HUDEP-2 (cell line): ENCODE data around the gene ENTR1.
"Not testable (repeated sequence)": the region's sequence is repeated elsewhere in the genome, so short reads cannot be mapped to it uniquely, and the experiment has no call there.

Experiments used
- DNase-seq, 76 experiments: peaks; one replicate each; lab custom pipeline; 2025; ENCODE audit not compliant: unreplicated experiment in 76 of 76; lab: John Stamatoyannopoulos, UW

The ENTR1 gene

DNA sequence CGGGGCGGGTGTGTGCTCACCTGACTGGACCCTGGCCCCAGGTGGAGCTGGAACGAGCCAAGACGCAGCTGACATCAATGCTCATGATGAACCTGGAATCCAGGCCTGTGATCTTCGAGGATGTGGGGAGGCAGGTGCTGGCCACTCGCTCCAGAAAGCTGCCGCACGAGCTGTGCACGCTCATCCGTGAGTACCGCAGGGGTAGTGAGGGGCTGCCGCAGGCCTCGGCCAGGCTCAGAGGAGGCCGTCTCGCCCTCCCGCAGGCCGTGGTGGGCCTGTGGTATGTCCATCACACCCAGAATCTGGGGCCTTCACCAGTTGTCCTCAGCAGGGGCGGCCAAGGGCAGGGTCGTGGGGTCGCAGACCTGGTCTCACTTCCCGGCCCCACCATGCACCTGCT is 11.4 kb upstream of the ENTR1 start:
- DNase-seq, result no peak

DNA sequence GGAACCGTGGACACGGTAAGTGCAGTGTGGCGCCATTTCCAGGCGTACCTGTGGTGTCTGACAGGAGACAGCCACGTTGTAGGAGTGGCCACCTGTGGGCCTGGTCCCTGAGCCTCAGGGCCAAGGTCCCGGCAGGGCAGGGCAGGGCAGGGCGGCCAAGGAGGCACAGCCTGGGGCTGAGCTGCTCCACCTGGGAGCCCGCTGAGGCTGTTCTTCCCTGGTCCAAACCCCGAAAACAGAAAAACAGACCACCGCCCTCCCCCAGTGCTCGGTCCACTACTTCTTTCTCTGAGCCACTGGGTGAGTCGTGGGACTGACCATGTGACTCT is 8.6 kb upstream of the ENTR1 start:
- DNase-seq, result no peak

DNA sequence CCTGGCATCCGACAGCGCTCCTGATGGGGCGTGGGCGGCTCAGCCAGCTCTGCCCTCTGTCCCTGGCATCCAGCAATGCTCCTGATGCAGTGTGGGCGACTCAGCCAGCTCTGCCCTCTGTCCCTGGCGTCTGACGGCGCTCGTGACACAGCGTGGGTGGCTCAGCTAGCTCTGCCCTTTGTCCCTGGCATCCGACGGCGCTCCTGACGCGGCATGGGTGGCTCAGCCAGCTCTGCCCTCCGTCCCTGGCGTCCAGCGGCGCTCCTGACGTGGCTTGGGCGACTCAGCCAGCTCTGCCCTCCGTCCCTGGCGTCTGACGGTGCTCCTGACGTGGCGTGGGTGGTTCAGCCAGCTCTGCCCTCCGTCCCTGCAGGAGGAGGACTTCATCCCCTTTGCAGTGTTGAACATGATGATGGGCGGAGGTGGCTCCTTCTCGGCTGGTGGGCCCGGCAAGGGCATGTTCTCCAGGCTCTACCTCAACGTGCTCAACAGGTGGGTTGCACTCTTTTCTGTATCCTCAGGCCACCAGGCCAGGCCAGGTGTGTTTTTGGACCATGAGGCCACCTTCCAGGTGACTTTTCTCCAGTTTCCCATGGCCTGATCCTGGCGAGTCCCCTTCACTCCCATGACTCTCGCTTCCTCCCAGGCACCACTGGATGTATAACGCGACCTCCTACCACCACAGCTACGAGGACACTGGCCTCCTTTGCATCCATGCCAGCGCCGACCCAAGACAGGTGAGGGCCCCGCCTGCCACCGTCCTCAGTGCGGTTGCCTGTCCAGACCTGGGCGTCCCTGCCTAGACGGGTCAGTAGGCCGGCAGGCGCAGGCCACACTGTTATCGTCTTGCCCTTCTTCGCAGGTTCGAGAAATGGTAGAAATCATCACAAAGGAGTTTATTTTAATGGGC is 8.0 kb upstream of the ENTR1 start:
- DNase-seq, result no peak

DNA sequence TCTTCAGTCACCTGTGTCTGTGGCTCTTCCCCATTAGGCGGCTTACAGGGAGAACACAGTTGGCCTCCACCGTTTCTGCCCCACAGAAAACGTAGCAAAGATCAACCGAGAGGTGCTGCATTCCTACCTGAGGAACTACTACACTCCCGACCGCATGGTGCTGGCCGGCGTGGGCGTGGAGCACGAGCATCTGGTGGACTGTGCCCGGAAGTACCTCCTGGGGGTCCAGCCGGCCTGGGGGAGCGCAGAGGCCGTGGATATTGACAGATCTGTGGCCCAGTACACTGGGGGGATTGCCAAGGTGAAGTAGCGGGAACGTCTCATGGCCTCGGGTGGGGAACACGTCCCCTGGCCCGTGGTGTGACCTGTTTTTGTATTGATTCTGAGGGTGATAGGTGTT is 6.5 kb upstream of the ENTR1 start:
- DNase-seq, result no peak

DNA sequence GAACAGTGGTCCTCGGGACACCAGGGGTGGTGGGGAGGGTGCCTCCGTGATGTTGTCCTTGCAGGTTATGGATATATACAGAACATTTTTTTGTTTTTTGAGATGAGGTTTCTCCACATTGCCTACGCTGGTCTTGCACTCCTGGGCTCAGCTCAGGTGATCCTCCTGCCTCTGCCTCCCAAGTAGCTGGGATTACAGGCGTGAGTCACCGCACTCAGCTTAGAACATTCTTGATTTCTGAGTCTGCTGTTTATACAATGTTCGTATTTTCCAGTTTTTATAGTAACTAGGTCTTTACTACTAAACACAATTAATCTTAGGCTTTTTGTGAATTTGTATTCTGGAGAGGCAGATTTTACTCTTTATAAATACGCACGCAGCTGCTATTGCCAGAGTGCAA is 6.0 kb upstream of the ENTR1 start:
- DNase-seq, result no peak

DNA sequence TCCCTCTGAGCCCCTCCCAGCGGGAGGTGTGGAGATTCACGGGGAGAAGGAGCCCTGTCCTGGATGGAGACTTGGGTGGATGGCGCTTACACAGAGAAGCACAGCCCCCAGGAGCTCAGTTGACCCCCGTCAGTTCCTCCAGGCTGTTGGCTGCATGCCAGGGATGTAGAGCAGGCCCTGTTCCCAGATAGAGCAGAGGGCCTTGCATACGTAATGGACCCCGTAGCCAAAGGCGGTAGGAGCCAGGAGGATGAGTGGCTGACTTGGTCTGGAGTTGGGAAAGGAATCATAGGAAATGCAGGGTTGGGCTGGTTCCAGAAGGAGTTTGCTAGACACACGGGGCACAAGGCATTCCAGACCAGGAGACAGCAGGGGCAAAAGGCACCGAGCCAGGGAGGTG is 2.5 kb upstream of the ENTR1 start:
- no peak for DNase-seq

DNA sequence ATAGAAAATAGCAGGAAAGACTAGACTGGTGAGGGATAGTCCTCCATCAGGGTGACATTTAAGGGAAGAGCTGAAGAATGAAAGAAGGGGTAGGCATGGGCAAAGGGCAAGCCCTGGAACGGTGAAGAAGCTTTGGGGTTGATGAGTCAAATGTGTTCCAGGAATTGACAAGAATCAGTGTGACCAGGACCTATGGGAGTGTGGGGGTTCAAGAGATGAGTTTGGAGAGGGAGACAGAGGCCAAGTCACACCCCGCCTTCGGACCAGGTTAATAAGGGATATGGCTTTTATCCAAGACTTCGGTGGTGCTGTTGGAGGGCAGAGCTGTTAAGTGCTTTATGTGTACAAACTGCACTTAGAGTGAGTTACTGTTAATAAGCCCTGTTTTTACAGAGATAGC is 964 bp upstream of the ENTR1 start:
- DNase-seq, result peak in 28 of 76 experiments; percentile 6 to 56 (median 24)

DNA sequence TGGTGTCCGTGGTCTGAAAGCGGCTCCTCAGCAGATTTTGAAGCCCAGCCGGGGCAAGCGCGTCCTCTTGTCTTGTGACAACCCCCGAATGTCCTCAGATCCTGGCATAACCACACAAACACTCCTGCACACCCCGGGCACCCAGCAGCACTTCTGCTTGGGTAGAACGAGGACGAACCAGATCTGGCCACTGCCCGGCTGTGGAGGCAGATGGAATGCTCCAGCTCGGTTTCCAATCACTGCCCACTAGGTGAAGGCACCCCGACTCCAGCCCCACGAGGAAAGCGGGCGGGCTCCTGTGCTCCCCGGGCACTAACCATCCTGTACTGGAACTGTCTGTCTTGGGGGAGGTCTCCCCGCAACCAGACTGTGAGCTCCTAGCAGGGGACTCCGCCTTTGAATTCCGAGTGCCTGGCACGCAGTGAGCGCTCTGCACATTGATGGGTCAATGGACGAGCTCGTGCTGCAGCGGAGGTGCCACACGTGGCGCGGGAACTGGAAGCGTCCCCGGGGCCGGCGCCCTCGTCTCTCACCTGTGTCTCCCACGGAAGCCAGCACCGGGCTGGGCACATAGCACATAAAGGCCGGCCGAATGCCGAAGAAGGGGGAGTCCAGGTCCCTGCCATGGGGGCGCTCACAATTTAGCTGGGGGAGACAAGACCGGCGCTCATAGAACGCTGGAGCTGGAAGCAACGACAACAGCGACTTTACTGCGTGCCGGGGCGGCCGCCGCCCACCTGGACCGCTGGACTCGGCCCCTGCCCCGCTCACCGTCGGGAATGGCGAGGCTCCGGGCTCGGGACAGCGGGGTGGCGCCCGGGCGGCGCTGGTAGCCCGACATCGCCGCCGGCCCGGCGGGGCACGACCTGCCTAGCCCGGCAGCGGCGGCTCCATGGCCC is 608 bp downstream of the ENTR1 start:
- peak in 27 of 76 experiments; percentile 5 to 62 (median 17) for DNase-seq

DNA sequence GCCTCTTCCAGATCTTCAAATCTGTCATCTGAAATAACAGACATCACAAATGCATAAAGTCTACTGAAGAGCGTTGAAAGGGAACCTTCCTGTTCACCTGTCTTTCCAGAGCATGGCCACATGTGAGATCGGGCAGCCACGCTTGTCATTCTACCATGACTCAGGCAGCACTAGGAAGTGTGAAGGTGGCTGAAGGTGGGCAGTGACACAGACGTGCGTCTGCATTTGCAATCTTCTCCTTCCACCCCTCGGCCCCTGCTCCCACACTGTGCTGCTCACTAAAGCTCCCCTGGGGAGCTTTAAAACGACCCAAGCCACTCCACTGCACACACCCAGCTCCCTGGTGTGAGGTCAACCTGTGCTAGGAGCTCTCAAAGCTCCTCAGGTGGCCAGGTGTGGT is 2.5 kb downstream of the ENTR1 start:
- DNase-seq, result no peak

DNA sequence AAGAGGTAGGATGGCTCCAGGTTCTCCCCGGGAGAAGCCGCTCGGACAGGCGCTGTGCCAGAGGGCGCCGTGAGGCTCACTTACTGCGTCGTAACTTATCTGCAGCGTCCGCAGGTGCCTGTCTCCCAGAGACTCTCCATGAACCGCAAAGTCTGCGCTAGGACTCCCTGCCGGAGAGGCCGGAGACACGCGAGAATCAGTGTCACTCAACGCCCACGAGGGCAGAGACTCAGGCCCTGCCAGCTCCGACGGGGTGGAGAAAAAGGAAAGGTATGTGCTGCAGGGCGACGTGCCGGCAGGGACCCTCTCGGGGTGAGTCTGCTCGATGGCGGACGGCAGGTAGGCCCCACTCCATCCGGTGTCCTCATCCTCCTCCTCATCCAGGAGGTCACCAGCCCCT is 3.4 kb downstream of the ENTR1 start:
- DNase-seq, result not testable (repeated sequence)

DNA sequence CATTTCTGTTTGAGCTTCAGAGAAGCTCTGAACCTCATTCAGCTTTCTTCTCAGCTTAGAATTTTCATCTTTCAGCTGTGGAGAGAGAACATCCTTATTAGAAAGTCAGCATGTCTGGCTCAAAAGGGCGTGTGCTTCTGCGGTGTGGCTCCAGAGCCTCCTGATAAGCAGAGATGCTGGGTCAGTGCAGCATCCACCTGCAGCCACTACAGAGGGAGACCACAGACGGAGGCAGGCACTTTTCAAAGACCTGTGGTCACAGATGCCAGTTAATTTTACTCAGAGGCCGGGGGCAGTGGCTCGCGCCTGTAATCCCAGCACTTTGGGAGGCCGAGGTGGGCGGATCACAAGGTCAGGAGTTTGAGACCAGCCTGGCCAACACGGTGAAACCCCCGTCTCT is 4.5 kb downstream of the ENTR1 start:
- DNase-seq, result not testable (repeated sequence)

DNA sequence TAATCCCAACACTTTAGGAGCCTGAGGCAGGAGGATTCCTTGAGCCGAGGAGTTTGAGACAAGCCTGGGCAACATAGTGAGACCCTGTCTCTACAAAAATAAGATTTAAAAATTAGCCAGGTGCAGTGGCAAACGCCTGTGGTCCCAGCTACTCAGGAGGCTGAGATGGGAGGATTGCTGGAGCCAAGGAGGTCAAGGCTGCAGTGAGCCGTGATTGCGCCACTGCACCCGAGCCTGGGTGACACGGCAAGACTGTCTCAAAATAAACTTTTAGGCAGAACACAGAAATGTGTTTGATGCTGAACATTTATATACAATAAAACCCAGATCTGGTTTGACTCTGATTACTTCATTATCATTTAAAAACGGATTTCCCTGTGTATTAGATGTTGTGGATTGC is 4.9 kb downstream of the ENTR1 start:
- DNase-seq, result no peak

DNA sequence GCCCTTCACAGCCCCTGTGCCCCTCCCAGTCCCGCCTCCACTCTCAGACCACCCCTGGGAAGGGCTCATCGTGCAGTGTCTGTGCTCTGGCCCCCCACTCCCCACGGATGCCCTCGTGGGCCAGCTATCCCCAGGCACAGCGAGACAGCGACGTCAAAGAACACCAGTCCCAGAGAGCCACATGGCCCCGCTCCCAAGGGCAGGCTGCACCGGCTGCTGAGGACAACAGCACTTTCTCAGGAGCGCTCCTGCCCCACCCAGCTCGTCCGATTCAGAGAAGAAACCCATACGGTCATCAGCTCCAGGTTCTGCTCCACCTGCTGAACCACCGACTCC is 5.6 kb downstream of the ENTR1 start:
- DNase-seq, result no peak

DNA sequence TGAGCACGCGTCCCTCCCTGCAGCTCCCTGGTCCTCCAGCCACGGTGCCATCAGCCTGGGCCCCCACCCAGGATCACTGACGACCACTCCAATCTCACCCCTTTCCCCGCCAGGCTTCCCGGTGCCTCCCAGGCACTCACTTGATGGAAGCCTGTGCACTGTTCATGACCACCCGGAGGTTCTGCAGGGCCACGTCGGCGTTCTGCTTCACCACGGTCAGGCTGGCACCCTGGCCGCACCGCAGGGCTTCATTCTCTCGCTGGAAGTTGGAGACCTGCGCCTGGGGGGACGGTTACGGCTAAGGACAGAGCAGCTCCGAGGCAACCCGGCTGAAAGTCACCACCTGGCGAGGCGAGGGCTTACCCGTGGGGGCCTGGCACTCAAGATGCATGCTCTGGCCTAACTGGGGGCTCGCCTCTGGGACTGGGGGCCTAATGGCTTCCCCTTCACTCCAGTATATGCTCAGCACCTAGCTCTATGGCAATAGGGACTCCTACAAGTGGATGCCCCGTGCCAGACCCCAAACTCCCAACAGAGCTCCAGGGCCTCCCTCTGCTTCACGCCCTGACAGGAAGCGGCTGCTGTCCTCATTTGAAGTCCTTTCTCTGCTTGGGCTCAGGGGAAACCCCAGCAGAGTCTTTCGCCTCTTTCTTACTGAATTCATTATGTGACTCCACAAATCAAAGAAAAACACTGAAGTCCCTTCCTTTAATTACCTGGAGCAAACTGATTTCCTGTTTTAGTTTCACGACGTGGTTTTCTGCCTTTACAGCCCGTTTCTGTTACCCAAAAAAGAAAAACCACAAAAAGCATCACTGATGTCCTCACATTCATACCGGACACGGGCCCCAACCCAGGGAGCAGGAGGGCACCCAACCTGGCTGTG is 6.3 kb downstream of the ENTR1 start:
- DNase-seq, result no peak

DNA sequence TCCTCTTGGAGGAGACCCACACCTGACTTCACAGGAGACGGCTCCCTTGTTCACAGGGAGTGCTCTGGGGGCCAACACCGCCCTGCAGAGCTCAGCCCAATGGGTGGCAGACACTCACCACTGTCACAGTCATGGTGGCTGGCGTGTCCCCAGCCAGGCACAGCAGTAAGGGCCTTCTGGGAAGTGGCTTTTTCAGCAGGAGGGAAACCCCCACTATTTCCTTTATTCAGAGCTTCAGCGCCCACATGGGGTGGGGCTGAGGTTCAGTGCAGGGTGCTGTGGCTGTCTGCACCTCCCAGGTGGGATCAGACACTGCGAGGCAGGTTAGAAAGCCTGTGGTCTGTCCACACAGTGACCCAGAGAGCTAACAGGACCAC is 6.9 kb downstream of the ENTR1 start:
- peak in 1 of 76 experiments; percentile 11 for DNase-seq

DNA sequence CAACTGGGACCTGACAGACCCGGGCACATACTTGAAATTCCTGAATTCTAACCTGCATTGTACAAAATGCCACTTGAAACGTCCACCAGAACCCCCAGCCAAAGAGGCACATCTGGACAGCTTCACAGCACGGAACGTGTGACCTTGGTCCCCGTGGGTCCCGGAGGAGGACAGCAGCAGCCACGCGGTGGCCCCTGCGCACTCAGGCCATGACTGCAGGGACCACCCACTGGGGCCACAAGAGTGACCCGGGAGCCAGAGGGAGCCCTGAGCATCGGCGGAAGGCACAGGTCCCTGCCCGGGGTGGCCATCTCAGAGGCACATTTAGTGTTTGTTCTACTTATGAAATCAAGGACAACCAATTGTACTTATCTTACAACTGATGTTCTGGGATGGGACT is 8.3 kb downstream of the ENTR1 start:
- DNase-seq, result no peak

DNA sequence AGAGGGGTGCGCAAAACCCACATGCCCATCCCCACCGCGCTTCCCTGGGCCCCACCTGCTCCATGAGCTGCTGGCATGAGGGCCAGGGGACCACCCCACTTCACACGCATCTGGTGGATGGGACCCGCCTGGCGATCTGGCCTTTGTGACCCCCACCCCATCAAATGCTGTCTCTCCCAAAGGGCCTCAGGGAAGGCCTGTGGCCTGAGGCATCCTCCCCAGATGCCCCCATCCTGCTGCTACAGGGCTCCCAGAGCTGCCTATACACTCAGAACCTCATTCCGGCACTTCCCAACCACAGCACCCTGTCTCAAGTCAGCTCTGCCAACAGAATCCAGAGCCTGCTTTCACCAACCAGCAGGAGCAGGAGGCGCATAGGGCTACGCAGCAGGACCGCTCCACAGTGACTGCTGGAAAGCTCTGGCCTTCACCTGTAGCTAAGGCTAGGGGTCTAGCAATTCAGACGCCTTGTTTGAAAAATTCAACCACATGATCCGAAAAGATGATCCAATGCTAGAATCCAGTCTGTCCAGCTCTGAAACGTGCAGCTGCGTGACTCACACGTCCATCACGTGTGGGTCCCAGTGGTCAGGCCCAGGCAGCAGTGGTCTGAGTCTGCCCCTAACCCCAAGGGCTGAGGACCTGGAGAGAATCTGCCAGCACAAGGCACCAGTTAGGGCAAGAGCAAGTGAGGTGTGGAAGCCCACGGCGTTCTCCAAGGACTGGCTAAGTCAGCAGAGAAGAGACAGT is 9.1 kb downstream of the ENTR1 start:
- no peak for DNase-seq

DNA sequence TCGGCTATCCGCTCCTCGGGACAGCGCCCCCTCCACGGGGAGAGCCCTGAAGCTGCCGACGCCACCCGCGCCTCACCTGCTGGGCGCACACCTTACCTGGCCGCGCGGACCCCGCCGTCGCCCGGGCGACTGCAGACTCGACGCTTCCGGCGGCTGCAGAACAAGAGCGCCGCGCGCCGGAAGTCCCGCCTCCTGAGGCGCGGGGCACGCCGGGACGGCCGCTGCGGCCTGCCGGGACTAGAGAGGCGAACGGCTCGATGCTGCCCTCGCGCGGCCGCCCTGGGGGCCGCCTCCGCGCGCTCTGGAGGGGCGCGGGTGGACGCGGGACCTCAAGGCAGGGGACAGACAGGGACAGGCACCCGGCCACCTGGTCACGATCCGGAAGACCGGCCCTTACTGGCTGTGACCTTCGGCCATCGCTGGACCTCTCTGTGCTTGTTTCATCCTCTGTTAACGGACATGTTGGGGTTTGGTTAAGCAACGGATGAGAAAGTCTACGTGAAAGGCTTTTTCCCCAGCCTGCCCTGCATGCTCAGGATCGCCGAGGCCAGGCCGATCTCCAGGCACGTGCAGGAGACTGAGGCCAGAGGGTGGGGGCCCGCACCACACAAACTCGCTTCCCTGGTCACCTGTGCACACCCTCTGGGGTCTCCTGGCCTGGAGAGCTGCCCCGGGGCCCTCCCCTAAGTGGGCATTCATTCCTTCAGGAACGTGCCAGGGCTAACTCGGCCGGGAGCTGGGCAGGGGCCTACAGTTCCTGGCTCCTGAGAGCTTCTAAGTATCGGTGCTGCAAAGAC is 10.2 kb downstream of the ENTR1 start, which contains the start of gene SNAPC4:
SNAPC4 (minus strand) TSS at position 133 of the 797 bp plus-strand sequence. CDS start 1,742 bp downstream, outside the sequence.
- DNase-seq, result peak in 73 of 76 experiments; percentile 4 to 85 (median 70)
